ENCODE data around the gene RAB29.
"Not testable (repeated sequence)": the region's sequence is repeated elsewhere in the genome, so short reads cannot be mapped to it uniquely, and the experiment has no call there.

The RAB29 gene

DNA sequence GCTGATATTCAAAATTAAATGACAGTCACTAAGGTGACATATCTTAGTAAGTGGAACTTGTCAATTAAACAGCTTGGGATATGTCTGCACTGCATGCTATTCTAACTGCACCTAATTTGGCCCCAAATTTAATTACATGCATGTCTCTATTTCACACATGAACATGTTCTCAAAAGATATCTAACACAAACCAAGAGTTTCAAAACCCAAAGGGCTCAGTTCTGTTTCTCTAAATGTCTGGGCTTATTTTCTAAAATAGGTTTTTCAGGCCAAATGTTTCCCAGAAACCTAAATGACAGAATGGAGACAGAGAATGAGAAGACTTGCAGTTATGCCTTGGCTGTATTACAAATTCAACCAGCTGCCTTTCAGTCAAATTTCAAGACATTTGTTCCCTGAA lies 11.3 kb downstream of the RAB29 start:
- DNase-seq (ENCODE audit: low read depth), result no peak

DNA sequence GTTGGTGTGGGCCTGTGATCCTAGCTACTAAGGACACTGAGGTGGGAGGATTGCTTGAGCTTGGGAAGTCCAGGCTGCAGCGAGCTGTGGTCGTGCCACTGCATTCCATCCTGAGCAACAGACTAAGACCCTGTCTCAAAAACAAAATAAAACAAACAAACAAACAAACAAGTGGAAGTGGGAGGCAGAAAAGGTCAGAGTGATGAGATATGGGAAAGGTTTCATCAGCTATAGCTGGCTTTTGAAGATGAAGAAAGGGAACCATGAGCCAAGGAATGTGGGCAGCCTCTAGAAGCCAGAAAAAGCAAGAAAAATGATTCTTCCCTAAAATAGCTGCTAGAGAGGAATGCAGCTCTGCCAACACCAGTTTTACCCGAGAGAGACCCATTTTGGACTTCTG lies 14.7 kb downstream of the RAB29 start:
- DNase-seq (ENCODE audit: low read depth), result no peak

DNA sequence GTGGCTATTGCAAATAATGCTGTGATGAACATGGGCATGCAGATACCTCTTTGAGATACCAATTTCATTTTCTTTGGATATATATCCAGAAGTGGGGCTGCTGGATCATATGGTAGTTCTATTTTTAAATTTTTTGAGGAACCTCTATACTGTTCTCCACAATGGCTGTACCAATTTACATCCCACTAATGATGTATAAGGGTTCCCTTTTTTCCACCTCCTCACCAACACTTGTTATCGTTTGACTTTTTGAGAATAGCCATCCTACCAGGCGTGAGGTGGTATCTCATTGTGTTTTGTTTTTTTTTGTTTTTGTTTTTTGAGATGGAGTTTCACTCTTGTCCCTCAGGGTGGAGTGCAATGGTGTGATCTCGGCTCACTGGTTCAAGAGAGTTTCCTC lies 18.7 kb downstream of the RAB29 start:
- DNase-seq (ENCODE audit: low read depth), result no peak

DNA sequence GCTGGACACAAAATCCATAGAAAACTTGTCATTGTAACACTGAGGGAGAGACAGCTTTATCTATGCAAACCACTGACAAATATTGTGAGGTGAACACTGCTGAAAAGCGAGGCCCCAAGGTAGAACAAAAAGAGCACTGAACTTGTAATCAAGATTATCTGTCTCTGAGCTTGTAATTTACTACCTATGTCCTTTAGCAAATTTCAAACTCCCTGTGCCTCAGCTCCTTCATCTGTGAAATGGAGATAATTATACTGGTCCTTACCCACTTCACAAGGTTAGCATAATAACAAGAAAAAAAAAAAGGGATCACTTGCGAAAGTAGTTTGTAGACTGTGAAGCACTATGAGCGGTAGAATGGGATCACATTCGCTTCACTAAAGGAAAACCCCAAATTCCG lies 20.4 kb downstream of the RAB29 start:
- DNase-seq (ENCODE audit: low read depth), result no peak

DNA sequence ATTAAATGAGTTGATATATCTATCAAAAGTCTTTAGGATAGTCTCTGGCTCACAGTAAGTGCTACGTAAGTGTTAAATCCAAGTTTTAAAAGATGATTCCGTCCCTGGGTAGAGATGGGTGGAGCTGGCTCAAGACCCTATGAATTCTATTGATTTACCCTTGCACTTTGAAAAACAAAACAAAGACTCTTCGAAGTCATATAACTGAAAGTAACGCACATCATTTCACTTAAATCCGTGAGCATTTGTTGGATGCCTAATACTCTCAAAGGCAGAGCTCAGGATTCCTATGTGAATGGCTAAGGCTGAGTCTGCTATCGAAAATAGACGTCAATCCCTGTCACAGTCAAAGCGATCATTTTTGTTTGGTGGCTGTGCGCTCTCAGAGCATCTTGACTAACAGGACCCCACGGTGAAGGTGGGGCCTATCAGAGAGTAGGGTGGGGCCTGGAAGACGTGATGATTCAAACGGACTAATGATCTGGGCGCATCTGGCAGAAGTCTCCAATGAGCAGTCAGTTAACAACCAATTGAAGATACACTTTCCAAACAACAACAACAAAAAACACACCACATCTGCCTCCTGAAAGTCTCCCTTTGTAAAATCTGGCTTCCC lies 24.1 kb downstream of the RAB29 start:
- DNase-seq (ENCODE audit: low read depth), result no peak

DNA sequence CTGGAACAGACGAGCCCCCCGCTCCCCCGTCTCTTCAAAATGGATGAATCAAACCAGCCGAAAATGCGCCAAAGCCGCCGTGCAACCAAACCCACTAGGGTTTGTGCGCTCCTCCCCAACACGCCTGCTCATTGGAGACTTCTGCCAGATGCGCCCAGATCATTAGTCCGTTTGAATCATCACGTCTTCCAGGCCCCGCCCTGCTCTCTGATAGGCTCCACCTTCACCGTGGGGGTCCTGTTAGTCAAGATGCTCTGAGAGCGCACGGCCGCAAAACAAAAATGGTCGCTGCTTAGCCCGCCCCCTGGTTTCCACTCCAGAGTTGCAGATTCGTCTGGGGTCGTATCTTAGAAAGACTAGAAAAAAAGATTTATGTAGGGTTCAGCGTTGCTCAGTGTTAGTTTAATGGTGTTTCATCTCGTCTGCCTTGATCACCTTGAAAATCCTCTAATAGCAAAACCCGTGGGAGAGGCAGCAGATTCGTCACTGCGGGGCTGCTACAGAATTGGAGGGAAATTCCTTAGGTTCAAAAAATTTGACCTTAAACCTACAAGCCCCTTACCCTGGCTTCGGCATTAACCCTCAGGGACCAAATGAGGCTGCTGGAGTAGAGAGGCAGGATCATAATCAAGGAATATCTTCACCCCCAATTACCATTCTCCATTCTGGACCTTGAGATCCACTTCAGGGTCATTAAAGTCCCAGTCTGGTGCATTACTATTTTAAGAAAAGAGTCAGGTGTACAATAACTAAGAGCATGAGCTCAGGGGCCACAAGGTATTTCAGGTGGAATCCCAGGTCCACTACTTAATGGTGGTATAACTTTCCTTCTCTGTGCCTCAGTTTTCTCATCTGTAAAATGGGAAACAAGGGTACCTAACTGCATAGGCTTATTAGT lies 24.9 kb downstream of the RAB29 start, which contains the start of gene NUCKS1:
TSS of gene NUCKS1 (minus strand) at position 45 of the 898 bp plus-strand sequence. CDS start 209 bp downstream, outside the sequence.
- DNase-seq (ENCODE audit: low read depth), result peak; percentile 92

DNA sequence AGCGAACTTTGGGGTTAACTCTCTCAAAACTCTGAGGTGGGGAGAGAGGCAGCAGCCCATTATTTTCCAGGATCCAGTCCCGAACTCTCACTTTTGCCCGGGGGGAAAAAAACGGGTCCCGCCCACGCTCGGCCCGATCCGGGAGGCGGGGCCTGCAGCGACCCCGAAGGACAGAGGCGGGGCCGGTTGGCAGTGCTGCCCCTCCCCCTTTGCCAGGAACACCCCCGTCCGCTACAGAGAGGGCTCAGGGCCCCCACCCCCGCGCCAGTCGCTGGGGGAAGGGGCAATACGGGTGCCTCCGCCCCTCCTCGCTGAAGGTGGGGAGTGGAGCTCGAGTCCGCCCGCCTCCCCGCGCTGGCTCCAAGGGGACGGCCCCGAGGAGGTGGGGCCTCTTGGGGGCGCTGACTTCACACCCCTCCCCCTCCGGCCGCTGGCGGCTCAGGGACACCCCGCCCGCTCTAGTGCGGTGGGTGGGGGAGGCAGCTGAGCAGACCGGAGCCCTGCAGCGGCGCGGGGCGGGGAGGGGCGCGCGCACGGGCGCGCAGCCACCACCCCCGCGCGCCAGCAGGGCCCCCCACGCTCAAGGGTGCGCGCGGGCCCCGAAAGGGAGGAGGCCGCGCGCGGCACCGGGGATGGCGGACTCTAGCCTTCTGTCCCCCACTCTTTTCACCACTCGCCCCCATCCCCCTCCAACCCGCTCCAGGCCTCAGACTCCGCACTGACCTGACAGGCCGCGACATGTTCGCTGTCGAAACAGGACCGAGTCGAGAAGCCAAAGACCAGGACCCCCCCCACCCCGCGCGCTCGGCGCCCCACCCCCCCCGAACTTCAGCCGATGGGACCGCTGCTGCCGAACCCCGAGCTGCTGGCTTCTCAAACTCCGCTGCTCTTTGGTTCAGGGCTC lies 25.8 kb downstream of the RAB29 start:
- DNase-seq (ENCODE audit: low read depth), result peak; percentile 79

DNA sequence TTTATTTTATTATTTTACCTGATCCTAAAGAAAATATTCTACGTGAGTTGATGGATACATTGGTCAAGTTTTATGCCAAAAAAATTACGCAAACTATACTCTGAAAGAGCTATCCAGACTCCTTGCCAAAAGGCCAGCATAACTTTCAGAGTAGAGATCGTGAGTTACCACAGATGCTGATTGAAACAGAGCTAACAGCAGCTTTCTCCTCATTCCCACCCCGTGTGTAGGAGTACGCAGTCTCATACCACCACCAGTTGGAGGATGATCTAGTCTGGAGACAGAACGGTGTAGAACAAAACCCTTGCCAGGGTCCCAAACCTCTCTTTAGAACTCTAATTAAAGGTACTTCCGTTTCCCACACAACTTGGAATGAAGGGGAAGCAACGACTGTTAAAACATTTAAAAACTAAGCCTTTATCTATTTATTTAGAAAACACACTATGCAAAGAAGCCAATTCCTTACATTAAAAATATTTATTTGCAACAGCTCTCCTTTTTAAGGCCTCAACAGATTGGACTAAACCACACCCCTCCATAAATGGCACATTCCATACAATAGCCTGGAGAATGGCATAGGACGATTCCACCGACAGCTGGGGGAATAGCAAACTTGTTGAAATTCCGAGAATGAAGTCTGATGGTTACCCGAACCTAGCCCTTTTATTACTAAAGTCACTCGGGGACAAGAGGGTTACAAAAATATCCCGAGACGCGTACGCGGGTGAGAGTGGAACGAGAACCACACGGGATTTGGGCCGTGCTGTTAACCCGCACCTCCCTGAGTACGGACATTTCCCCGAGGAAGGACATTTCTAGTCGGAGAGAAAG lies 26.7 kb downstream of the RAB29 start:
- peak; percentile 49 for DNase-seq (ENCODE audit: low read depth)

DNA sequence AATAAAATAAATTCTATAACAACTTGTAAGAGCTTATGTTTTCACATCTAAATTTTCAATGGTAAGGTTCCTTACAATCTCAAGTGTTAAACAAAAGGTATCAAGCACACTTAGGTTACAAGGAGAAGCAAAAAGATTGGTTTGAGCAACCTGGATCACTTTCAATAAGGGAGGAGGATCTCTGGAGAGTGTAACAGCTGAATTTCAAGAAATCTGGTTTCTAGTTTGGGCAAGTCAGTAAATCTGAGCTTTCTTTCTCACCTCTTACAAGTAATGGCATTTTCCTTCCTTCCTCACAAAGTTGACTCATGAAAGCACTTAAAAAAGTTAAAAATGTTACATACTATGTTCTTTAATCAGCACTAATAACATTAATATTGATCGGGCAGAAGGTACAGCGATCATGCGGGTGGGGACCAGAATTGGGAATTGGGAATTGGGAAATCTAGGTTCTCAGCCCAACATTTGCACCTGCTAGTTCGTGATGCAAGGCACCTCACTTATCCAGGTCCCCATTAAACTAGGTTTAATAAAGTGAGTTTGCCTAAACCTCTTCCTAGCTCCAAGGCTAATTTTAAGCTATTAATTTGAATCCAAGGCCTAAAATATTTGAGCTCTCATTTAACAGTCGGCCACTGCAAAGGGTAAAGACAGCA lies 28.4 kb downstream of the RAB29 start:
- no peak for DNase-seq (ENCODE audit: low read depth)

DNA sequence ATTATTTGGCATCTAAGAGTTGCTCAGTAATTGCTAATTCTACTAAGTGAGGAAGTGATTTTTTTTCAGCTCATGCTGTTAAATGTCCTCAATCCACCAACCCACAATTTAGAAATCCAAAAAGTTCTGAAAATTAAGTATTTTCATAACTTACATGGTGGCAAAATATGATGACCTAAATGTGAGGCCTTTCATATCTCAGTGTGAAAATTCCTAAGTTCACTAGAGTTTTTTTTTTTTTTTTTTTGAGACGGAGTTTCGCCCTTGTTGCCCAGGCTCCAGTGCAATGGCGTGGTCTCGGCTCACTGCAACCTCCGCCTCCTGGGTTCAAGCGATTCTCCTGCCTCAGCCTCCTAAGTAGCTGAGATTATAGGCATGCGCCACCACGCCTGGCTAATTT lies 30.9 kb downstream of the RAB29 start:
- no peak for DNase-seq (ENCODE audit: low read depth)

DNA sequence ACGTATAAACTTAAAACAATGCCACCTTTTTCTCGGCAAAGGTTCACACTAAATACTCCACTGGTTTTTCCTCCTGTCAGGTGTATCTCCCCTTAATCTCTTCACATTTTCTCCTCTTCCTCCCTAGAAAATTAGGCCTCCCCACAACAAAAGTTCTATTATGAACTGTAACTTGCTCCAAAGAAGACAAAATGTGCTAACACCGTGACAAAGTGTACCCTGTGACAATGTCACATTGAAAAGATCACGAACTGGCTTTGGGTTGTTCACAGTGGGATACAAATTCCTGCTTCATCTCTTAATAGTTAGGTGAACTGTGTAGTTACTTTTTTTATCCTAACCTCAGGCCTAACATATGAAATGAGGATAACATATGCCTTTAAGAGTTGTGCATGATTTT lies 31.3 kb downstream of the RAB29 start:
- DNase-seq (ENCODE audit: low read depth), result no peak

DNA sequence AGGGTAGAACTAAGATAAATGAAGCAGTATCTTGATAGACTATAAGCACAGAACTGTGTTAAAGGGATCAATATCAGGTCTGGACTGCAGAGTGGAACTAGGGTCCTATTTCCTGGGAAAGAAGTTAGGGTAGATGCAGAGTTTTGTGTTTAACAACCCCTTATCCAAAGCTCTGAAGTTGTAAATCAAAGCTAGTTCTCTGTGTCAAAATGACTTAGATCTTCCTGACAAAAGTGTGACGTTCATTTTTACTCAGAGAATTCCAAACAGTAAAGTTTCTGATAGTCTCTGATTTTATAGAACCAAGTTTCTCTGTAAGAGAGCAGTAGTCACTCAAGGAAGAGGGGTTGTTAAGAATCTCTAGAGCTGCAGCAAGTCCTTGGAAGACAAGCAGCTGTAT lies 33.6 kb downstream of the RAB29 start:
- DNase-seq (ENCODE audit: low read depth), result no peak

DNA sequence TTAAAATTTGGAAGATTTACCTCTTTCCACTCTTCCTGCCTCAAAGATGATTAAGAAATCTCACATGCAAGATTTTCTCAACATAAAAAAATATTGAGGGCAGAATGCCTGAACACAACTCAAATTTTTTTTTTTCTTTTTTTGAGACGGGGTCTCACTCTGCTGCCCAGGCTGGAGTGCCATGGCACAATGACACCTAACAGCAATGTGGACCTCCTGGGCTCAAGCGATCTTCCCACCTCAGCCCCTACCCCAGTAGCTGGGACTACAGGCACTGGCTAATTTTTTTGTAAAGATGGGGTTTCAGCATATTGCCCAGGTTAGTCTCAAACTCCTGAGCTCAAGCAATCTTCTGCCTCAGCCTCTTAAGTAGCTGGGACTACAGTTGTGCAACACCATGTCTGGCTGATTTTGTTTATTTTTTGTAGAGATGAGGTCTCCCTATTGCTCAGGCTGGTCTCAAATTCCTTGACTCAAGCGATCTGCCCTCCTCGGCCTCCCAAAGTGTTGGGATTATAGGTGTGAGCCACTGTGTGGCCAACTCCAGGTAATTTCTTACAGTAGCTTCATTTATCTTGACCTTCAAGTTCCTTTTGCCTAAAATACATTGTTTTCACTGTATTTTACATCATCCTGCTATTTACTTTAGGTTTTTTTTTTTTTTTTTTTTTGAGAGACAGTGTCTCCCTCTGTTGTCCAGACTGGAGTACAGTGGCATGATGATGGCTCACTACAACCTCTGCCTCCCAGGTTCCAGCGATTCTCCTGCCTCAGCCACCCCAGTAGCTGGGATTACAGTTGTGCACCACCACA lies 35.7 kb downstream of the RAB29 start:
- no peak for DNase-seq (ENCODE audit: low read depth)

DNA sequence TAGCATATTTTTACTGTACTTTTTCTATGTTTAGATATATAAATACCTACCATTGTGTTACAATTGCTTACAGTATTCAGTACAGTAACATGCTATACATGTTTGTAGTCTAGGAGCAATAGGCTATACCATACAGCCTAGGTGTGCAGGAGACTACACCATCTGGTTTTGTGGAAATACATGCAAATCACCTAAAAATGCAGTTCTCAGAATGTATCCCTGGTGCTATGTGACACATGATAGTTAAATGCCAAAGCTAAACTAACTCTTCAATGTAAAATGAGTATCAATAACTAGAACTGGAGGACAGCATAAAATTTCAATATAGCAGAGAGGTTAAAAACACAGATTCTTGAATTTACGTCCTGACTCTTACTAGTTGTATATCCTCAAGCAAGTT lies 40.1 kb downstream of the RAB29 start:
- no peak for DNase-seq (ENCODE audit: low read depth)

DNA sequence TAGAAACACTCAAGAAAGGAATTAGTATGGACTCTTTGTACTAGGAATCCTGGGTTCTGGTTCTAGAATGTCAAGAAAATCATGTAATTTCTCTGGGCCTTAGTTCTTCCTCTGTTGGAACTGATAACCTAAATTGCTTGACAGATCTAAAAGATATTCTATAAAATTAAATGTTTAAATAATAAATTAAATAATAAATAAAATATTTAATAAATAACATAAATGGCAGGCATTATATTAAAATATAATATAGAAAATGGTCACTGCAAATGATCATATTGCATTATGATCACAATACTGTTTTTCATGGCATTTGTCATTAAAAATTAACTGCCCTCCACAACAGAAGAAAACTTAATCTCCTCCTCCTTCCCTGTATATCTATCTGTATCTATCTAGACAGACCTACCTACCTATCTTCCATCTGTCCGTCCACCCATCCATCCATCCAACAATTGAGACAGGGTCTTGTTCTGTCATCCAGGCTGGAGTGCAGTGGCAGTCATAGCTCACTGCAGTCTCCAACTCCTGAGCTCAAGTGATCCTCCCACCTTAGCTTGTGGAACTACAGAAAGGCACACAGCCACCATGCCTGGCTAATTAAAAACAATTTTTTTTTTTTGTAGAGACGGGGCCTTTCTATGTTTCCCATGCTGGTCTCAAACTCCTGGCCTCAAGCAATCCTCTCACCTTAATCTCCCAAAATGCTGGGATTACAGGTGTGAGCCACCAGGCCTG lies 41.7 kb downstream of the RAB29 start:
- no peak for DNase-seq (ENCODE audit: low read depth)

DNA sequence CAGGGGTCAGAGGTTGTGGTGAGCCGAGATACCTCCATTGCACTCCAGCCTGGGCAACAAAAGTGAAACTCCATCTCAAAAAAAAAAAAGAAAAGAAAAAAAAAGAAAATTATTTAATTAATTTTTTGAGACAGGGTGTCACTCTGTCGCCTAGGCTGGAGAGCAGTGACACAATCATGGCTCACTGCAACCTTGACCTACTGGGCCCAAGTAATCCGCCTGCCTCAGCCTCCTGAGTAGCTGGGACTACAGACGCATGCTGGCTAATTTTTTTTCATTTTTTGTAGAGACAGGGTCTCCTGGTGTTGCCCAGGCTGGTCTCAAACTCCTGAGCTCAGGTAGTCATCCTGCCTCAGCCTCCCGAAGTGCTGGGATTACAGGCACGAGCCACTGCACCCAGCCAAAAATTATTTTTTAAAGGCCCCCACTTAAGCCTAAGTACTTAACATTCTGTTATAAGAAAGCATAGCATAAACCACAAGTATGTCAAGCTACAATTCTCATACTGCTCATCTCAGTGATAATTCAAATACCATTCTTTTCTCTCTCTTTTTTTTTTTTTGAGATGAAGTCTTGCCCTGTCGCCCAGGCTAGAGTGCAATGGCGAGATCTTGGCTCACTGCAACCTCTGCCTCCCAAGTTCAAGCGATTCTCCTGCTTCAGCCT lies 45.2 kb downstream of the RAB29 start:
- DNase-seq (ENCODE audit: low read depth), result no peak

DNA sequence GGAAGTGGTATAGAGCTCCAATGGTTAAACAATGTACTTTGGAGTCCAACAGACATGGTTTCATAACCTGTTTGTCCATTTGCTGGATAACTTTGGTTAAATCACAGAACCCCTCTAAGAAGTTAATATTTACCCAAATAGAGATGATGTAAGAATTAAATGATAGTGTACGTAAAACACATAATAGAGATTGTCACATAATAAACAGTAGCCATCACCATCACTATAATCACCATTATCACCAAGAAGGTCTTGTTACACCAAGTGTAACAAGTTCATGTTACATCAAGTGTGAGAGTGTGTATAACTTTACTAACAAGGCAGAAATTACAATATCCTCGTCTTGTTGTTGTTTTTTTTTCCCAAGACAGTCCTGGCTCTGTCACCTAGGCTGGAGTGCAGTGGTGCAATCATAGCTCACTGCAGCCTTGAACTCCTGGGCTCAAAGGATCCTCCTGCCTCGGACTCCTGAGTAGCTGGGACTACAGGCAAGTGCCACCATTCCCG lies 48.6 kb downstream of the RAB29 start:
- DNase-seq (ENCODE audit: low read depth), result no peak

DNA sequence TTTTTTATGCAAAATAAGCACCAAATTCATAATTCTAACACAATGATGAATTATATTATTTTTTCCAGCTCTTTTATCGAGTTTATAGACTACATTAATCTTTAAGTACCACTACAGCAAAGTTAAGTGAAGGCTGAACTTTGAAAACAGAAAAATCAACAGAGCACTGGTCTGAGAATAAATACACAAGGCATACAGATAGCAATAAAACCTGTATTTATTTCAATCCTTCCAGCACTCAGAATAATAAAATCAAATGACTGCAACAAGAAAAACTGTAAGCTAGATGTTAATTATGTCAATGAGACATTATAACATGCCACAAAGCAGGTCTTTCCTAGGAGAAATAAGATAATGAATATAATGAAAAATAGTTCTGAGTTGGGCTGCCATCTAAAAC lies 49.8 kb downstream of the RAB29 start:
- DNase-seq (ENCODE audit: low read depth), result no peak

DNA sequence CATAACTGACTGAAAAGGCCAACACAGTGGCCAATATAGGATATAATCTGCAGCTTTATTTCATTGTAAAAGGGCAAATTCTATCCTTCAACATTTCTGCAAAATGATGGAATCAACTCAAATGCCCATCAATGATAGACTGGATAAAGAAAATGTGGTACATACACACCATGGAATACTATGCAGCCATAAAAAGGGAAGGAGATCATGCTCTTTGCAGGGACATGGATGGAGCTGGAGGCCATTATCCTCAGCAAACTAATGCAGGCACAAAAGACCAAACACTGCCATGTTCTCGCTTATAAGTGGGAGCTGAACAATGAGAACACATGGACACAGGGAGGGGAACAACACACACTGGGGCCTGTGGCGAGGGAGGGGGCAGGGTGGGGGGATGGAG lies 54.5 kb downstream of the RAB29 start:
- DNase-seq (ENCODE audit: low read depth), result not testable (repeated sequence)

Data from HS-27A (cell line).